Keratinocyte (primary cell): ENCODE measurements around the gene THUMPD1.

Experiments
- EZH2 ChIP-seq: IDR thresholded peaks from one replicate; pipeline ENCODE4 v1.6.1; 2012; ENCODE audit warnings: inconsistent platforms, mild to moderate bottlenecking, low read length, moderate library complexity
- TF ChIP-seq, protein P1 (sequence below), 3 experiments: IDR thresholded peaks in 1 of 3; conservative IDR thresholded peaks in 1 of 3; optimal IDR thresholded peaks in 1 of 3; 2 replicates in 2 of 3; 3 replicates in 1 of 3; pipeline versions ENCODE3 to v1.5.1; 2011; ENCODE audit warnings: low read length in 3 of 3, mild to moderate bottlenecking in 3 of 3, moderate library complexity in 2 of 3, control low read depth in 1 of 3, inconsistent platforms in 1 of 3; ENCODE audit not compliant: insufficient read depth in 2 of 3; ENCODE audit errors: extremely low read depth in 1 of 3

DNA sequence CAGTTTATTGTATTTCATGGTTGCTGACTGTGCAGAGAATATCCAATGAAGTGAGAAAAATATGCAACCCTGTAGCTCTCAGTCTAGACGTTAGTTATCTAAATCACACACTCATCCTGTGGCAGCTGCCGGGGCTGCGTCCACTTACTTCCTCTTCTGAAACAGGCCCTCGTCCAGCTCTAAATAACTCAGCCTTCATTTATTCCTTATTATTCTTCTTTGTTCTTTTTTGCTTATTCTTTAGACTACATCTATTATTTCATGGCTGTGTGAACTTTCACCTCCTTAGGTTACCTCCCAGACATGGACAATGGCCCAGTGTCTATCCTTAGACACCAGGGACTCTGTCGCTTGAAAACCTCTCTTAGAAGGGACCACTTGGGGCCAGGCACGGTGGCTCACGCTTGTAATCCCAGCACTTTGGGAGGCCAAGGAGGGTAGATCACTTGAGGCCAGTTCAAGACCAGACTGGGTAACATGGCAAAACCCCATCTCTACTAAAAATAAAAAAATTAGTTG, 3.4 kb upstream of the THUMPD1 start:
- TF ChIP-seq, protein P1, sequence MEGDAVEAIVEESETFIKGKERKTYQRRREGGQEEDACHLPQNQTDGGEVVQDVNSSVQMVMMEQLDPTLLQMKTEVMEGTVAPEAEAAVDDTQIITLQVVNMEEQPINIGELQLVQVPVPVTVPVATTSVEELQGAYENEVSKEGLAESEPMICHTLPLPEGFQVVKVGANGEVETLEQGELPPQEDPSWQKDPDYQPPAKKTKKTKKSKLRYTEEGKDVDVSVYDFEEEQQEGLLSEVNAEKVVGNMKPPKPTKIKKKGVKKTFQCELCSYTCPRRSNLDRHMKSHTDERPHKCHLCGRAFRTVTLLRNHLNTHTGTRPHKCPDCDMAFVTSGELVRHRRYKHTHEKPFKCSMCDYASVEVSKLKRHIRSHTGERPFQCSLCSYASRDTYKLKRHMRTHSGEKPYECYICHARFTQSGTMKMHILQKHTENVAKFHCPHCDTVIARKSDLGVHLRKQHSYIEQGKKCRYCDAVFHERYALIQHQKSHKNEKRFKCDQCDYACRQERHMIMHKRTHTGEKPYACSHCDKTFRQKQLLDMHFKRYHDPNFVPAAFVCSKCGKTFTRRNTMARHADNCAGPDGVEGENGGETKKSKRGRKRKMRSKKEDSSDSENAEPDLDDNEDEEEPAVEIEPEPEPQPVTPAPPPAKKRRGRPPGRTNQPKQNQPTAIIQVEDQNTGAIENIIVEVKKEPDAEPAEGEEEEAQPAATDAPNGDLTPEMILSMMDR (optimal IDR thresholded peaks at IDR 0.05 in 1 of 3, IDR thresholded peaks at IDR 0.05 in 1 of 3, conservative IDR thresholded peaks at IDR 0.05 in 1 of 3; ENCODE audit: extremely low read depth in 1 of 3, insufficient read depth in 2 of 3, low read length in 3 of 3) = no peak
- TF ChIP-seq EZH2 = no peak
